Upper lobe of left lung (tissue), 6 donors: ENCODE measurements around the gene ACVR2A. TPM values are rescaled to one million over a fixed set of nuclear protein-coding genes. Genes with fewer than 3 reads are reported as not detected.

Source experiments
- ATAC-seq, 2 donors: fragments of 200-7000 bp; cut with Tn5 transposase; one replicate each; pipeline ENCODE4 v1.9.1; 2022; ENCODE audit warnings: mild to moderate bottlenecking in 2 of 2, moderate library complexity in 2 of 2; ENCODE audit not compliant: low FRiP score in 2 of 2
- DNase-seq, 2 donors: peaks; one replicate each; pipeline ENCODE4 v3.0.0-alpha.2; 2019 to 2020
- H3K27ac ChIP-seq, 4 donors: fragments of 200-600 bp; sonication (generic); one replicate each; pipeline ENCODE4 v1.5.1; 2016 to 2019
- H3K27me3 ChIP-seq, 4 donors: fragments of 200-600 bp; sonication (generic); one replicate each; pipeline ENCODE4 v1.5.1; 2017 to 2019
- H3K36me3 ChIP-seq, 4 donors: fragments of 200-600 bp; sonication (generic); one replicate each; pipeline ENCODE4 v1.5.1; 2016 to 2019
- H3K4me1 ChIP-seq, 4 donors: fragments of 200-600 bp; sonication (generic); one replicate each; pipeline ENCODE4 v1.5.1; 2018 to 2019
- H3K4me3 ChIP-seq, 4 donors: fragments of 200-600 bp; sonication (generic); one replicate each; pipeline ENCODE4 v1.5.1; 2017 to 2019; ENCODE audit warnings: mild to moderate bottlenecking in 2 of 4, moderate library complexity in 1 of 4
- H3K9me3 ChIP-seq, 4 donors: fragments of 200-600 bp; sonication (generic); one replicate each; pipeline ENCODE4 v1.5.1; 2018 to 2019
- CTCF ChIP-seq, 6 experiments: fragments of 450-650 bp in 4 of 6; fragments of 200-600 bp in 2 of 6; sonication (generic) in 2 of 6; IDR thresholded peaks; one replicate each; pipeline ENCODE4 v1.5.1; 2016 to 2019; ENCODE audit warnings: antibody characterized with exemption in 6 of 6
- EP300 ChIP-seq, 4 donors: sonication (generic); formaldehyde crosslinking; IDR thresholded peaks; one replicate each; pipeline ENCODE4 v1.5.1; 2017; ENCODE audit warnings: antibody characterized with exemption in 4 of 4, control low read depth in 2 of 4
- POLR2A ChIP-seq, 4 donors: fragments of 450-650 bp; IDR thresholded peaks; one replicate each; pipeline ENCODE4 v1.5.1; 2016 to 2017; ENCODE audit warnings: antibody characterized with exemption in 4 of 4, mild to moderate bottlenecking in 2 of 4
- POLR2AphosphoS5 ChIP-seq, 2 donors: sonication (generic); formaldehyde crosslinking; IDR thresholded peaks; one replicate each; pipeline ENCODE4 v1.5.1; 2017; ENCODE audit warnings: antibody characterized with exemption in 2 of 2
- WGBS, 2 donors: methylation state at CpG; one replicate each; pipeline ENCODE4 v1.1.5; 2017 to 2018; 5-methylcytosine and 5-hydroxymethylcytosine counted together
- total RNA-seq, 6 donors: library from RNA; depleted of rRNA in 4 of 6; stranded (reverse); fragments of >200 nt in 4 of 6; gene quantifications; one replicate each; pipeline versions ENCODE4 v1.1.0 to v1.2.1, GENCODE V29; 2016 to 2021
- donor health status: DM: no; HTN: no; CAD: no; lungs with moderate emphysema.
- donor health status: DM: no; HTN: yes; CAD: no; lungs with severe emphysema.

ACVR2A gene
- total RNA-seq, 6 donors from 2014 or later = 5.5 to 34.5 (median 11.0) TPM

GRCh38 chr2:147850838-147851237 lies 6.0 kb downstream of the ACVR2A start:
- DNase-seq (no peak), ATAC-seq (no peak)
- peaks cover 13 to 30% (median 28%) of the 10 kb centered on the region in 4 donors for H3K4me1 ChIP-seq
- H3K9me3 ChIP-seq = no peaks in the 10 kb centered on the region
- WGBS, 2 donors = 83 to 84% methylated on average over 1 of the region's 1 CpG
- H3K36me3 ChIP-seq = no peaks in the 10 kb centered on the region
- no peaks in the 10 kb centered on the region for H3K27me3 ChIP-seq
- TF ChIP-seq POLR2A (IDR thresholded peaks at IDR 0.05) (no peak), EP300 (IDR thresholded peaks at IDR 0.05) (no peak), CTCF (IDR thresholded peaks at IDR 0.05) (no peak)
- no peak overlapping the region for H3K4me3 ChIP-seq
- H3K27ac ChIP-seq = no peak overlapping the region

- Histone ChIP-seq H3K4me1 (peaks cover 13 to 31% (median 26%) of the 10 kb centered on the region in 4 donors), H3K36me3 (no peaks in the 10 kb centered on the region), H3K4me3 (no peak overlapping the region), H3K9me3 (no peaks in the 10 kb centered on the region), H3K27me3 (no peaks in the 10 kb centered on the region), H3K27ac (no peak overlapping the region)
- WGBS, 2 donors = 38 to 48% methylated on average over 1 of the region's 1 CpG
- TF ChIP-seq POLR2A (IDR thresholded peaks at IDR 0.05) (no peak), CTCF (IDR thresholded peaks at IDR 0.05) (no peak), EP300 (IDR thresholded peaks at IDR 0.05) (no peak), POLR2AphosphoS5 (IDR thresholded peaks at IDR 0.05) (no peak)
- DNase-seq (no peak), ATAC-seq (no peak)
These were observed 6.6 kb downstream of the ACVR2A start for GRCh38 chr2:147851244-147851930.

- no peak overlapping the region for H3K27ac ChIP-seq
- no peak for DNase-seq
- H3K36me3 ChIP-seq = no peaks in the 10 kb centered on the region
- ATAC-seq = no peak
- peaks cover 3 to 25% (median 18%) of the 10 kb centered on the region in 4 donors for H3K4me1 ChIP-seq
- H3K27me3 ChIP-seq = no peaks in the 10 kb centered on the region
- 79 to 85% methylated on average over 6 of the region's 6 CpGs for WGBS, 2 donors
- H3K4me3 ChIP-seq = no peak overlapping the region
- no peaks in the 10 kb centered on the region for H3K9me3 ChIP-seq
- TF ChIP-seq POLR2AphosphoS5 (IDR thresholded peaks at IDR 0.05) = no peak
- no peak for TF ChIP-seq EP300 (IDR thresholded peaks at IDR 0.05)
- TF ChIP-seq CTCF (IDR thresholded peaks at IDR 0.05) = no peak
- TF ChIP-seq POLR2A (IDR thresholded peaks at IDR 0.05) = no peak
These were observed 9.8 kb downstream of the ACVR2A start for GRCh38 chr2:147854557-147855134.

- no peak for TF ChIP-seq POLR2A (IDR thresholded peaks at IDR 0.05)
- Histone ChIP-seq H3K36me3 (no peaks in the 10 kb centered on the region), H3K27ac (no peak overlapping the region), H3K9me3 (no peaks in the 10 kb centered on the region), H3K27me3 (no peaks in the 10 kb centered on the region), H3K4me3 (no peak overlapping the region), H3K4me1 (peaks cover 5 to 25% (median 17%) of the 10 kb centered on the region in 4 donors)
- DNase-seq (no peak), ATAC-seq (no peak)
These were observed 10.5 kb downstream of the ACVR2A start for GRCh38 chr2:147855316-147855715.

- no peaks in the 10 kb centered on the region for H3K36me3 ChIP-seq
- ATAC-seq = no peak
- TF ChIP-seq CTCF (IDR thresholded peaks at IDR 0.05) (no peak), EP300 (IDR thresholded peaks at IDR 0.05) (no peak), POLR2A (IDR thresholded peaks at IDR 0.05) (no peak), POLR2AphosphoS5 (IDR thresholded peaks at IDR 0.05) (no peak)
- H3K27ac ChIP-seq = no peak overlapping the region
- peaks cover 5 to 21% (median 13%) of the 10 kb centered on the region in 4 donors for H3K4me1 ChIP-seq
- H3K27me3 ChIP-seq = no peaks in the 10 kb centered on the region
- no peak for DNase-seq
- H3K9me3 ChIP-seq = no peaks in the 10 kb centered on the region
- no peak overlapping the region for H3K4me3 ChIP-seq
These were observed 11.1 kb downstream of the ACVR2A start for GRCh38 chr2:147855977-147856376.
